Measurements from ENCODE around the gene CRTC2.

CRTC2 gene

GRCh38 chr1:153944827-153945117, 13.6 kb downstream of the CRTC2 start:
- TF ChIP-seq, protein P1, sequence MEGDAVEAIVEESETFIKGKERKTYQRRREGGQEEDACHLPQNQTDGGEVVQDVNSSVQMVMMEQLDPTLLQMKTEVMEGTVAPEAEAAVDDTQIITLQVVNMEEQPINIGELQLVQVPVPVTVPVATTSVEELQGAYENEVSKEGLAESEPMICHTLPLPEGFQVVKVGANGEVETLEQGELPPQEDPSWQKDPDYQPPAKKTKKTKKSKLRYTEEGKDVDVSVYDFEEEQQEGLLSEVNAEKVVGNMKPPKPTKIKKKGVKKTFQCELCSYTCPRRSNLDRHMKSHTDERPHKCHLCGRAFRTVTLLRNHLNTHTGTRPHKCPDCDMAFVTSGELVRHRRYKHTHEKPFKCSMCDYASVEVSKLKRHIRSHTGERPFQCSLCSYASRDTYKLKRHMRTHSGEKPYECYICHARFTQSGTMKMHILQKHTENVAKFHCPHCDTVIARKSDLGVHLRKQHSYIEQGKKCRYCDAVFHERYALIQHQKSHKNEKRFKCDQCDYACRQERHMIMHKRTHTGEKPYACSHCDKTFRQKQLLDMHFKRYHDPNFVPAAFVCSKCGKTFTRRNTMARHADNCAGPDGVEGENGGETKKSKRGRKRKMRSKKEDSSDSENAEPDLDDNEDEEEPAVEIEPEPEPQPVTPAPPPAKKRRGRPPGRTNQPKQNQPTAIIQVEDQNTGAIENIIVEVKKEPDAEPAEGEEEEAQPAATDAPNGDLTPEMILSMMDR (IDR thresholded peaks at IDR 0.05; ENCODE audit: extremely low read depth, insufficient read depth, missing control alignments), result no peak
- in situ Hi-C loops (cut with MboI; ENCODE audit: low pct_unique_long_range_greater_than_20kb, low sequenced_read_pairs, unreplicated experiment), result no loop called here
- no peak for DNase-seq (ENCODE audit: low spot score)

GRCh38 chr1:153944005-153944826, 14.2 kb downstream of the CRTC2 start:
- no peak for DNase-seq (ENCODE audit: low spot score)
- in situ Hi-C loops (cut with MboI; ENCODE audit: low pct_unique_long_range_greater_than_20kb, low sequenced_read_pairs, unreplicated experiment), result no loop called here
- TF ChIP-seq, protein P1 (IDR thresholded peaks at IDR 0.05; ENCODE audit: extremely low read depth, insufficient read depth, missing control alignments), result no peak

GRCh38 chr1:153942766-153943549, 15.5 kb downstream of the CRTC2 start:
- TF ChIP-seq, protein P1 (IDR thresholded peaks at IDR 0.05; ENCODE audit: extremely low read depth, insufficient read depth, missing control alignments), result no peak
- no peak for DNase-seq (ENCODE audit: low spot score)
- in situ Hi-C loops (cut with MboI; ENCODE audit: low pct_unique_long_range_greater_than_20kb, low sequenced_read_pairs, unreplicated experiment), result no loop called here

DNA sequence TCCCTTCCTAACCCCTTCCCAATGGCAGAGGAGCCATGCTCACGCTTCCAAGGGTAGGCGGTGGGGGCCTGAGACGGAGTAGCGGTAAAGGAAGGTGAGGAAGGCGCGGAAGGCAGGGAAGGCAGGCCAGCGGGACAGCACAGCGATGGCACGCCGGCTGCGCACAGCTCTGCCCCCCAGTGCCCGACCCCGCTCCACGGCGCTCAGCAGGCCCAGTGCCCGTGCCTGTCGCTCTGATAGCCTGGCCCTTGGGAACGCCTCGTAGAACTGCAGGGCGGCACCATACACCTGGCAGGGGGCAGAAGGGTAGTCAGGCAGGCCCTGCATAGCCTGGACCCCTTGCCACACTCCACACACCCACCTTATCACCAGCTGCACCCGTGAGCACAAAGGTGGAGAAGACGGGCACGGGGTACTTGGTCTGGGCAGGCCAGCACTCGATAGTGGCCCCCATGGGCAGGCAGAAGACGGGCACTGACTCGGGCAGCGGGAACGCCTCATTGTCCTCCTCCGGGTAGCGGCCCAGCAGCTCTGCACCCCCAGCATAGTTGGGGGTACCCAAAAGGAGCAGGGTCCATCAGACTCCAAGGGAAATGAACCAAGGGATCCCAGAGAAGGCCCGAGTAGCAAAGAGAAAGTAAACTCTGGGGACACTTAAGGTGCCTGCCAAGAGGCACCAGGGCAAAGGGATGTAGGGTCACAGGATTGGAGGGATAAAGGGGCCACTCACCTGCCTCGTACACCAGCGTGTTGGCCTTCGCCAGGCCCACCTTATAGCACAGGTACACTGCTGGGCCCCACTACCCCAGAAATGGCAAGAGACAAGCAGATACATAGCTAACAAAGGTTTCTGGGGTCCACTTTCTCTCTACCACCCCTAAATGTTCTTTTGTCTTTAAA, 16.3 kb downstream of the CRTC2 start:
- in situ Hi-C loops (cut with MboI; ENCODE audit: low pct_unique_long_range_greater_than_20kb, low sequenced_read_pairs, unreplicated experiment), result no loop called here
- TF ChIP-seq, protein P1 (IDR thresholded peaks at IDR 0.05; ENCODE audit: extremely low read depth, insufficient read depth, missing control alignments), result no peak
- no peak for DNase-seq (ENCODE audit: low spot score)

GRCh38 chr1:153940756-153941155, 17.7 kb downstream of the CRTC2 start:
- in situ Hi-C loops (cut with MboI; ENCODE audit: low pct_unique_long_range_greater_than_20kb, low sequenced_read_pairs, unreplicated experiment), result no loop called here
- no peak for DNase-seq (ENCODE audit: low spot score)
- TF ChIP-seq, protein P1 (IDR thresholded peaks at IDR 0.05; ENCODE audit: extremely low read depth, insufficient read depth, missing control alignments), result no peak

DNA sequence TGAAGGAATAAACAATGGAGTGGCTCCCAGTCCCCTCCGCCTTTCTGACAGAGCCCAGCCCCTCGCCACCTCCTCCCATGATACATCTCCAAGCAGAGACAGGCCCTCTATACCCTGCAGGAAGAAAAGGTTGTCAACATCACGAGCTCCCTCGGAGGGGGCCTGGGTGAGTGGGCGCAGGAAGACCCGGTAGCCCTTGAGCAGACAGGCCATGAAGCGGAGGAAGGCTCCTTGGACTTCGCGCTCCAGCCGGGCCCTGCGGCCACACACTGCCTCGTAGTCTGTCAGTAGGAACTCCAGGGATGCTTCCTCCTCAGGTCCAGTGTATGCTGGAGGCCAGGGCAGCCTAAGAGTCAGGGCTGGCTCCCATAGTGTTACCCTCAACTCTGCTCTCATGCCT, 18.9 kb downstream of the CRTC2 start:
- in situ Hi-C loops (cut with MboI; ENCODE audit: low pct_unique_long_range_greater_than_20kb, low sequenced_read_pairs, unreplicated experiment), result no loop called here
- TF ChIP-seq, protein P1 (IDR thresholded peaks at IDR 0.05; ENCODE audit: extremely low read depth, insufficient read depth, missing control alignments), result no peak
- no peak for DNase-seq (ENCODE audit: low spot score)

Data from GM13977 (cell line).